ENCODE results near the gene LTA4H.

- TF ChIP-seq, protein P1, sequence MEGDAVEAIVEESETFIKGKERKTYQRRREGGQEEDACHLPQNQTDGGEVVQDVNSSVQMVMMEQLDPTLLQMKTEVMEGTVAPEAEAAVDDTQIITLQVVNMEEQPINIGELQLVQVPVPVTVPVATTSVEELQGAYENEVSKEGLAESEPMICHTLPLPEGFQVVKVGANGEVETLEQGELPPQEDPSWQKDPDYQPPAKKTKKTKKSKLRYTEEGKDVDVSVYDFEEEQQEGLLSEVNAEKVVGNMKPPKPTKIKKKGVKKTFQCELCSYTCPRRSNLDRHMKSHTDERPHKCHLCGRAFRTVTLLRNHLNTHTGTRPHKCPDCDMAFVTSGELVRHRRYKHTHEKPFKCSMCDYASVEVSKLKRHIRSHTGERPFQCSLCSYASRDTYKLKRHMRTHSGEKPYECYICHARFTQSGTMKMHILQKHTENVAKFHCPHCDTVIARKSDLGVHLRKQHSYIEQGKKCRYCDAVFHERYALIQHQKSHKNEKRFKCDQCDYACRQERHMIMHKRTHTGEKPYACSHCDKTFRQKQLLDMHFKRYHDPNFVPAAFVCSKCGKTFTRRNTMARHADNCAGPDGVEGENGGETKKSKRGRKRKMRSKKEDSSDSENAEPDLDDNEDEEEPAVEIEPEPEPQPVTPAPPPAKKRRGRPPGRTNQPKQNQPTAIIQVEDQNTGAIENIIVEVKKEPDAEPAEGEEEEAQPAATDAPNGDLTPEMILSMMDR (conservative IDR thresholded peaks at IDR 0.05), result peak; percentile 79
- no peak for TF ChIP-seq ZFX (IDR thresholded peaks at IDR 0.05)
Observed at GRCh38 chr12:96061864-96062453, 26.6 kb upstream of the LTA4H start.
